ENCODE results near the gene MFSD2A.
"Not testable (repeated sequence)": the region's sequence is repeated elsewhere in the genome, so short reads cannot be mapped to it uniquely, and the experiment has no call there.

MFSD2A gene

DNA sequence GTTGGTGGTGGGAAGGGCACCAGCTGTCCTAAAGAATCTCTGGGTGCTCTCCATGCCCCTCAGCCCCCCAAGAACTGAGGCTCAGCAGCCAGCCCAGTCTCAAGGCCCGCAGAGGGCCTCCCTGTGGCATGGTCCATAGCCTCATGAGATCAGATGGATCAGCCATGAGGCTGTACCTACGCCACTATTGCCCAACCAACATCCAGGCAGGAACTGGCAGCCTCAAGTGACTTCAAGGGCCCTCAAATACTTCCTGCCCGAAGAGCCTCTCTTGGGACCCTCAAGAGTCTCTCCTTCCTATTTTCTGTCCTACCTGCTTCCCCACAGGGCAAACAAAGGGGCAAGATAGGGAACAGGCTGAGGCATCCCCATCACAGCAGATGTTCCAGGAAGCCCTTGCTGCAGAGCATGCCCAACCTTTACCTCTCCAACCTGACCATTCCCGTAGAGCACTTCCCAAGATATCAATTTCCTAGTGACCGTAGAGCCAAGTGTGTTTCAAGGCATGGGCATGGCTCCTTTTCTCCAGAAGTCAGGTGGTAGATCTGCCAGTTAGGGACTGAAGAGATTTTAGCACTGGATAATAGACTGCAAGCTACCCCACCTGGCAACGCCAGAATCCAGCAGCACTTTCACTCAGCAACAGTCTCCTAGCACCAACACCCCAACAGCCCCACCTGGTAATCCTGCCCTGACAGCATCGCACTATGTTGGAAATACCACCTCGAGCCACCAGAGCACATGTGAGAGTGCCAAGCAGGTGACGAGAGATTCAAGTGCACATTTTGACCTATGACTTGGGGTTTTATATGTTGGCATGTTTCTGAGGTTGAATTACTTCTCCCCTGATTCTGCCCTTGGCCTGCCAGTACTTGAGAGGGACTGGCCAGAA lies 13.7 kb upstream of the MFSD2A start:
- no peak for DNase-seq

DNA sequence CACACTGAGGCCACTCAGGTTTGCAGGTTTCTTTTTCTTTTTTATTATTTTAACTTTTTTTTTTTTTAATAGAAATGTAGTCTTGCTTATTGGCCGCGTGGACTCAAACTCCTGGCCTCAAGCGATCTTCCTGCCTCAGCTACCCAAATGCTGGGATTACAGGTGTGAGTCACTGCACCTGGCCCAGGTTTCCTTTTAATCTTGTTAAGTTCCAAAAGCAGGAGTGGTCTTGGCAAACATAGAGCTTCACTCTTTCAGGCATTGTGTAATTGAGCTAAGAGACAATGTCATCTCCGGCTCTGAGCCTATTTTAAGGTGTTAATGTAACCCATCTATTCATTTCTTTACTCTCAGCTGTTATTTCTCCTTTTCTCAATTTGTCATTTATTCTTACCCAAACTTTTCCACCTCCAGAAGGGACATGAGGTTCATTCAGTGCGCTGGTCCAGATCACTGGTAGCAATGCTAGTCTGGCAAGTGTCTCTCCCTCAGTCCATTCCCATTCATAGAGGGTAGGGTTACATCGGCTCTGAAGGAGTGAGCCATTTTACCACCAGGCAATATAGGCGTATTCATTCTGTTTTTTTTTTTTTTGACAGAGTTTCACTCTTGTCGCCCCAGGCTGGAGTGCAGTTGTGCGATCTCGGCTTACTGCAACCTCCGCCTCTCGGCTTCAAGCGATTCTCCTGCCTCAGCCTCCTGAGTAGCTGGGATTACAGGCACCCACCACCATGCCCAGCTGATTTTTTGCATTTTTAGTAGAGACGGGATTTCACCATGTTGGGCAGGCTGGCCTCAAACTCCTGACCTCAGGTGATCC lies 11.3 kb upstream of the MFSD2A start:
- DNase-seq = no peak

DNA sequence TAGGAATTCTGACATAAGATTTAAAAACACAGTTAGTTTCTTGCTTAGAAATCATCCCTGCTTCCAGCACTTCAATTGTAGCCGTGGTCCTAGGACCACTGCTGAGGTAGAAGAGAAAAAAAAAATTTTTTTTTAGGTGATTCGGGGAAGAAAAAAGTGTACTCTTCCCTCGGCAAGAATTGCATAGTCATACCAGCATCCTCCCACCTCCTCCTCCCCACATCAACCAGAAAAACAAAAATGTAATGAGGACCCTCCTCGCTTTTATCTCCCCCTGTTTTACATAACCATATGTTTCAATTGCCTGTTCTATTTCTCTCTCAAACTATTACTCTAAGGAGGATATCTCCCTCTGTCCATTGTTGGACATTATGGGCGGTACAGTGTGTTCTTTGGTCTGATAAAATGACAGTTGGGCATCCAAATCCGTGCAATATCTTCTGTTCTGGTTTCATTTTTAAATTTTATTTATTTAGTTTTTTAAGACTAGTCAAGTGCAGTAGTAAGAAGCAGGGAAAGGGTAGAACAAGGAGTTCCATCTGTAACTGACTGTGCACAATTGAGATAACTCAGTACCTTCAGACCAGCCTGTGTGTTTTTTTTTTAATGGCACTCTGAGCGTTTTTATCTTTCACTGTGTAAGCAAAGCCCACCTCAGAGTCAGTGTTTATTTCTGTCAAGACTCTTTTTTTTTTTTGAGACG lies 10.4 kb upstream of the MFSD2A start:
- DNase-seq = peak; percentile 69

DNA sequence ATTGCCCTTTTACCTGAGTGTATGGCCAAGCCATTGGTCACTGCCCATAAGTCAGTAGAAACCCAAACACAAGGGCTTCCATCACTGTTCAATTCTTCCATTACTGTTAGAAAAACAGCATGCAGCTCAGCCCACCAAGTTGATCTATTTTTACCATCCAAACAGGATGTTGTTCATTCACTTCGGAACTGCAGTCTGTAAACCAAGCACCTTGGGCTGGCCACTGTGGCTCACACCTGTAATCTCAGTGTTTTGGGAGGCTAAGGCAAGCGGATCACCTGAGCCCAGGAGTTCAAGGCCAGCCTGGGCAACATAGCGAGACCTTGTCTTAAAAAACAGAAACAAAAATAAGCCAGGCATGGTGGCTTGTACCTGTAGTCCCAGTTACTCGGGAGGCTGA lies 8.7 kb upstream of the MFSD2A start:
- DNase-seq = no peak

DNA sequence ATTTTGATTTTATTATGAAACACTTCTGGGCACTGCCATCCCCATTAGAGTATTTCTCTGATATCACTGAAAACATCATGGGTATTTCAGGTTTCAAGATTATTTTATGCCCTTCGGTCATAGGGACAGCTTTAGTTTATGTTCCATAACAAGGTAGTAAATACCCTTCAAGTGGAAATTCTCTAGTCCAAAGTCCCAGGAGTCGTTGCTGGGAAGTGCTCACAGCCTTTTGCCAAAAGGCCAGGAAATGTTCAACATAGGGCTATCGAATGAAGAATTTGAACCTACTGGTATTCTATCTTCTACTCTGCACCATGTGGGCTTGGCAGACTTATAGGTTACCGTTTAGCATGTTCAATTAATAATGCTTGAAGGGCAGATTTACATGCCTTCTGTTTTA lies 7.7 kb upstream of the MFSD2A start:
- no peak for DNase-seq

DNA sequence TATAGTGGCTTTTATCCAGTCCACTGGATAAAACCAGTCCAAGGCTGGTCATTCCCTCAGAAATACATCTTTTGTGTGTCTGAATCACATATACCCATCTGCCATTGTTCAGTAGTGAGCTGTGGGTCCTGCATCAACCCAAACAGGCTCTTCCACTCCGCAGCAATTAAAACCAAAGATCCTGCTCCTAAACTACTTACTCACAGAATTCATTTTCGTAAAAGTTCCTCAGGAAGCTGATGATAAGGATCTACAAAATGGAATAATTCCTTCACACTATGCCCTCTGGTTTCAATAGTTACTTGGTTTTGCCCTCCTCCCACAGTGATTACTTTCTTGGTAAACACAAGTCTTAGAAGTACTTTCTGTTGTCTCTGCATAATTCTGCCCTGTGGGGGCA lies 5.1 kb upstream of the MFSD2A start:
- DNase-seq = no peak

DNA sequence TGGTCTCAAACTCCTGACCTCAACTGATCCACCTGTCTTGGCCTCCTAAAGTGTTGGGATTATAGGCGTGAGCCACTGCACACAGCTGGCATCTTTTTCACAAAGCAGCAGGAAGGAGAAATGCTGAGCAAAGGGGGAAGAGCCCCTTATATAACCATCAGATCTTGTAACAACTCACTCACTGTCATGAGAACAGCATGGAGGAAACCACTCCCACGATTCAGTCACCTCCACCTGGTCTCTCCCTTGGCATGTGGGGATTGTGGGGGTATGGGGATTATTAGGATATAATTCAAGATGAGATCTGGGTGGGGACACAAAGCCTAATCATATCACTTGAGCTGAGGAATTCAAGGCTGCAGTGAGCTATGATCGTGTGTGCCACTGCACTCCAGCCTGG lies 3.0 kb upstream of the MFSD2A start:
- DNase-seq = no peak

DNA sequence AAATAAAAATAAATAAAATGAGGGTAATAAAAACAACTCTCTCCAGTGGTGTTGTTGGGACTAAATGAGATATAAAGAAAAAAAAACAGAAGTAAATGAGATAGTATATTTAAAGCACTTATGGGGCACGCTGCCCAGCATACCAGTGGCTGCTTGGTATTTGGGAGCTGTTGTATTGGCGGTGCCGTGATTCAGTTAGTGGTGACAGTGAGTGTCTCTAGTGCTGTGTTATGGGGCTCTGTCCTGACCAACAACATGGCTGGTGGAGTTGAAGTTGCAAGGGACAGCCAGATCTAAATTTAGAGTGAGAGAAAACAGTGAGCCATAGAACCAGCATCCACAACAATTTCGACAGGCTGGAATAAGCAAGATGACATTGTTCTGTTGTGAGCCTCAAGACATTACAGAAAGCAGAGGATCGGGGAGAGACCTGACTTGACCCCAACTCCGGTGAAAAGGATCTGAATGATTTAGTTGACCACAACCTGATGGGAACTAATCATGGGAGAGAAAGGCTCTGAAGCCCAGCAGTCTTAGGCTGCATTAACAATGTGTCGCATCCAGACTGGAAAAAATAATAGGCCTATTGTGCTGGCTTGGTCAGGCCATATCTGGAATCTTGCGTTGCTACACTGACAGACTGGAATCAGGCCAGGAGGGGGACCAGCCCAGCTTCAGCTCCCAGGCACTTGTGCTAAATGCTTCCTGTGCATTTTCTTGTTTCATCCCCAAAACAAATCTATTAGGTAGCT lies 2.4 kb upstream of the MFSD2A start:
- no peak for DNase-seq

DNA sequence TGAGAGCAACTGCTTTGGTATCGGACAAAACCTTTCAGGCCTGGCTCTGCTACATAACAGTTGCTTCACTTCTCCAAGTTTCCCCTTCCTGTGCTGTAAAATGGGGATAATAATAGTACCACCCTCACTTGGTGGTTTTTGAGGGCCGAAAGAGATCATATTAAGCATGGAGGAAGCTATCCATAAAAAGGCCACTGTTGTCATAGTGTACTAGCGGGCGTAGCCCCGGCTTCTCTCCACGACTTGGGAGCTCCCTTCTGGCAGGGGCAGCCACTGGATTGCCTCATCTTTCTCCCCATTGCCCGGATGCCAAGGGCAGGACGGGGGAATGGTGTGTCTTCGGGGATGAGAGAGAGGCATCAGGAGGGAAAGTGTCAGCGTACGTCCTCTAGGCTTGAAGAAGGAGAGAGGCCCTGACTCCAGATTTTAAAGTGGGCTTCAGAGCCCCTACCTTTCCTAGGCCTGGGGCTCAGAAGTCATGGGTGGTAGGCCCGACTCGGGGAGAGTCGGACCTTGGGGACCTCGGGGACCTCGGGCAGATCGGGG lies 548 bp upstream of the MFSD2A start:
- DNase-seq = no peak

DNA sequence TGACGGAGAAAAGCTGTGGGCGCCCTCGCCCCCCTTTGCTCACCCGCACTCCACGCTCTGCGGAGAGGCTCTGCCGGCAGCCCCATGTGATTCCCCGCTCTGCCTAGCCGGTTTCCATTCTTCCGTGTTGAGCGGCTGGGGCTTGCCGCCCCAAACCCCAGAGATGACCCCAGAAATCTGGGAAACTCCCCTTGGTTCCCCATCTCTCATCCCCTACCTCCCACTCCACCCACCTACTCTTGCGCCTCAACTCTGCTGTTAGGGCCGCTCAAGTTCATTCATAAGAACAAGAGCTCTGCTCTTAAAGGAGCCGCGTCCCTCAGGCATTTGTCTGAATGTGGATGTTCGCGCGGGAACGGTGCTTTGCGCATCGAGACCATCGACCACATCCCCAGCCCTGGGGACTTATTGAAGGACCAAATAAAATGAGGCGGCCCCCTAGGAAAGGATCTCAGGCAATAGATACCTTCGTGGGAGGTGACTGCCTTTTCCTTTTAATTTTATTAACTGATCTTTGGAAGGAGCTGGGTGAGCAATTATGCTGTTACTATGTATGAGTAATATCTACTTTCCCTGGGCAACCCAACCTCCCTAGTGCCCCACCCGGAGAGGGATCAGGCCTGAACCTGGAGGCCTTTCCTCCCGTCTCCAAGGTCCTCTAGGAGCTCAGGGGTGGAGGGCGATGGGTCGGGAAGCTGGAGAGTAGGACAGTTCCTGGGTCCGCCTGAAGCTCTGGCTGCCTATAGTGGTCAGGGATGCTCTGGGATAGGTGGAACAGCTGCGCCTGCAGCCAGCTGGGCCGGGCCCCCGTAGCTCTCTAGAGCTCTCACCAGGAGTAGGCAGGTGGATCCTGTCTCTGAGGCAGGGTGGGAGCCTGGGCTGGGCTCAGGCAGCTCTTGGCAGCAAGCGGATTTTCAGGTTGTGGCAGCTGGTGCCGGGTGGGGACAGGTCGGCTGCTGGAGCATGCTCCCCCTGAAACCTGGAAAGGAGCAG lies 898 bp downstream of the MFSD2A start:
- DNase-seq = peak; percentile 74

DNA sequence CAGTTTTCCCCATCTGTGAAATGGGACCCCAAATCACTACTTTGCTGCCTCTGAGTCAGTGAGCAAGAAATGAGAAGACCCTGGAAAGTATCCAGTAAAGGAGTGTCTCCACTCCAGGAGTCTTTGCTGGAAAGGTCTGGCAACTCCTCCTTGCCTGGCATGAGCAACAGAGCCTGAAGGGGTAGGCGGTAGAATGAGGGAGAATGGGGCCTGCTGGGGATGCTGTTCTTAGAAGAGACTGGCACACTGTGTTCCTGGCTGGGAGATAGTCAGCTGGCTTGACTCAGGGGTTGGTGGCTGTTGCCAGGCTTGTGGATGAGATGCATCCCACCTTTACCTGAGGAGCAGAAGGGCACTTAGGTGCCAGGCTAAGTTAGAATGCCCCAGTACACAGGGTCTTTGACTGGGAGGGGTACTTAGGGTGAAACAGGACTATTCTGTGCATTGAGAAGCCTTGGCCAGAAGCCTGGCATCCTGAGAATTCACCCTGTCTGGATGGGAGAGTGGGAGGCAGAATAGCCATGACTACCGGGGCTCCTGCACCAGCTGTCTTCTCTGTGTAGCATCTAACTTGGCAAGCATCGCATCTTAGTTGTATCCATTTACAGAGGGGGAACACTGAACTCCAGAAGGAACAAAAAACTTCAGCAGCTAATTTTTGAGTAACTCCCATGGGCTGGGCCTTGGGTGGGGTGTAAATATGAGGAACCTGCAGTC lies 2.5 kb downstream of the MFSD2A start:
- DNase-seq = no peak

DNA sequence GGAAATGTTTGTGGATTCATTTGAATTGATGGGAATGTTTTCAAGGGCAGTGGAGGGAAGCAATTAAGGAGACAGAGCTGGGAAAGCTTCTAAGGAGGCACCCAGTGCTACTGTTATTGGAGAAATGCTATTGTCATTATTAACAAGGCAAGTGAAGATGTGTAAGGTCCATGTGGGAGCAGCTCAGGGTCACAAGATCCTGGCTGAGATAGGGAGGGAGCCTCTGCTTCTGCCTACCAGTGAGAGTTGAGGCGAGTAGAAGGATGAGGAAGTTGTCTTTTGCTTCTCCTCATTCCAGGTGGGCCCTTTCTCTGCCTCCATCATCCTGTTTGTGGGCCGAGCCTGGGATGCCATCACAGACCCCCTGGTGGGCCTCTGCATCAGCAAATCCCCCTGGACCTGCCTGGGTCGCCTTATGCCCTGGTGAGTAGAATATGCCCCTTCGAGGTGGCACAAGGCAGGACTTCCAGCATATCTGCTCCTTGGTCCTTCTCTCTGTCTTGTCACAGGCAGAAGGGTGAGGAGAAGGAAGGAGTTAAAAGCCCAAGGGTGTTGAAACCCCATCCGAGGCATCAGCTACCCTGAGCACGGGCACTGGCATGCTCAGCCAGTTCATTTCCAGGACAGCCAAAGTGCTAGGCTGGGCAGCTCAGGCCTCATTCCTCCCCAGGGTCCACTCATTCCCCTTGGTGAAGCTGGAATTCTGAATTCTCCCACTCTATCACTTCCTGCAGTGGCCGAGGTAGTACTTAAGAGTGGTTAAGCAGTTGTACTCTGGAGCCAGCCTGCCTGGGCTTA lies 3.7 kb downstream of the MFSD2A start:
- DNase-seq = no peak

DNA sequence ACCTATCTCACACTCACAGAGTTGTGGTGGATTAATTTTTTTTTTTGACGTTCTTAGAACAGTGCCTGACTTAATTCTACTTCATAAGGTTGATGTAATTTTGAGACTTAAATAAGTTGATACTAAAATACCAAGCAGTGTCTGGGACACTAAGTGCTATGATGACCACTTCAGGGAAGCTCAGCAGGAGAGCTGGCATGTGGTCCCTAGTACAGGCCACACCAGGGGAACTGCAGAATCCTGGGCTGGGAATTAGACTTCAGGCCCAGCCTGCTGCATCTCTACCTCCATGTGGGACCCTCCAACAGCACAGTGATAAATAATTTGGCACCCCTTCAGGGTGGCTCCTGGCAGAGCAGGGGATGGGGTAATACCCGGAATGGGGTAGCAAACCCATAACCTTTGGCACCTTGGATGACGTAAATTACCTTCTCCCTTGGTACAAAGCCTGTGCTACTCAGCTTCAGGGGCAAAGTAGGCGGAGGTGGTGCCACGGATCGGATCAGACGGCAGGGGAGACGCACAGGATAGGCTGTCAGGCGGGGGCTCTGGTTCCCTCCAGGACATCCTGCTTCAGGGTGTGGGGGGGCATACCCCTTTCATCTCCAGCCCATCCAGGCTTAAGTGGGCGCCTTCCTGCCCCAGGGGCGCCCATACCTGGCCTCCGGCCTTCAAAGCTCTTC lies 4.8 kb downstream of the MFSD2A start:
- no peak for DNase-seq

DNA sequence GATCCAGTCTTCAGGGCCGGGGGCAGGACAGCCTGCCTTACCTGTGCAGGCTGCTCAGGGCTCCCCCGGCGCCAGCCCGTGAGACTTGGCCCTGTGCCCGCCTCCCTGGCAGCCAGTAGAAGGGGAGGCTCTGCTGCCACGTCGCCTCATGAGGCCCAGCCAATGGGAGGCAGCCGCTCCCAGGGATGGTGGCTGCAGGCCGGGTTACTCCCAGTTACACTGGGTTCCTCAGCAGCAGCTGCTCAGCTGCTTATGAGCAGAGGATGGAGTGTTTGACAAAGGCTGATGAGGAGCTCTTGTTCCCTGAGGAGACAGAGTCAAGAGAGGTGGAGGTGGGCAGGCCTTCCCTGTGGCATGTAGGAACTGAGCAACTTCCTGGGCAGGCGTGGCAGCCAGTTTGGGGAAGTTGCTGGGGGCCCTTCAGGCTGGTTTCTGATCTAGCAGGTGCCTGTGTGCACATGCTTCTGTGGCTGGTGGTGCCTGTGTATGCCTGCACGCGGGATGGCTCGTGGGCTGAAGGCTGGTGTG lies 5.5 kb downstream of the MFSD2A start:
- peak; percentile 93 for DNase-seq

DNA sequence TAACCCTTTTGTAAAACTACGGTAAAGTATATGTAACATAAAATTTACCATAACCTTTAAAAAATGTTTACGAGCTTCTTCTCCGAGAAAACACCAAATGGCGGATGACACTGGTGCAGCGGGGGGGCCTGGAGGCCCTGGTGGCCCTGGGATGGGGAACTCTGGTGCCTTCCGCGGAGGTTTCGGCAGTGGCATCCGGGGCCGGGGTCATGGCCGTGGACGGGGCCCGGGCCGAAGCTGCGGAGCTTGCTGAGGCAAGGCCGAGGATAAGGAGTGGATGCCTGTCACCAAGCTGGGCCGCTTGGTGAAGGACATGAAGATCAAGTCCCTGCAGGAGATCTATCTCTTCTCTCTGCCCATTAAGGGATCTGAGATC lies 7.5 kb downstream of the MFSD2A start:
- DNase-seq = no peak

DNA sequence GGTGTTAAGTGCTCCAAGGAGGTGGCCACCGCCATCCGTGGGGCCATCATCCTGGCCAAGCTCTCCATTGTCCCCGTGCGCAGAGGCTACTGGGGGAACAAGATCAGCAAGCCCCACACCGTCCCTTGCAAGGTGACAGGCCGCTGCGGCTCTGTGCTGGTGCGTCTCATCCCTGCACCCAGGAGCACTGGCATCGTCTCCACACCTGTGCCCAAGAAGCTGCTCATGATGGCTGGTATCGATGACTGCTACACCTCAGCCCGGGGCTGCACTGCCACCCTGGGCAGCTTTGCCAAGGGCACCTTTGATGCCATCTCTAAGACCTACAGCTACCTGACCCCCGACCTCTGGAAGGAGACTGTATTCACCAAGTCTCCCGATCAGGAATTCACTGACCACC lies 8.0 kb downstream of the MFSD2A start:
- not testable (repeated sequence) for DNase-seq

DNA sequence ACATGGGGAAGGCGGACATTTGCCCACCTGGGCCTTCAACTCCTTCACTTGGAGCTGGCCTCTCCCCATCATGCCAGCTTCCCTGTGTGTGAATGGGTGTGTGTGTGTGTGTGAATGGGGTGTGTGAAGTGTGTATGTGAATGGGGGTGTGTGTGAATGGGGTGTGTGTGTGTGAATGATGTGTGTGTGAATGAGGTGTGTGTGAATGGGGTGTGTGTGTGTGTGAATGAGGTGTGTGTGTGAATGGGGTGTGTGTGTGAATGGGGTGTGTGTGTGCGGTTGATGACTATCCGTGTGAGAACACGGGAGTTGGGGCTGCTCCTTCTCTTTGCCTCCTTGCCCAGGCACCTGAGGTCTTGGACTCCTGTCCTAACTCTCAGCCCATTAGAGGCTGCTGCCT lies 9.6 kb downstream of the MFSD2A start:
- no peak for DNase-seq

DNA sequence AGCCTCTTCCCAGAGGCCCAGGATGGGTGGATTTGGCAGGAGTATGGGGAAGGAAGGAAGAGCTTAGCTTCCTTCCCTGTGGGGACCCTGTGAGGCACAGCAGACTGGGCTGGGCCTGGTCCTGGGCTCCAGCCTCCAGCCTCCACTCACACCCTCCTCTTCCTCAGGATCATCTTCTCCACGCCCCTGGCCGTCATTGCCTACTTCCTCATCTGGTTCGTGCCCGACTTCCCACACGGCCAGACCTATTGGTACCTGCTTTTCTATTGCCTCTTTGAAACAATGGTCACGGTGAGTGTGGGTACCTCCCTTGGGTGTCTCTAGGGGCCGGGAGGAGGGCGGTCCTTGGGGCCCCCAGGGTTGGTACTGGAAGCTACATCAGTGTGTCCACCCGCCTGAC lies 10.1 kb downstream of the MFSD2A start:
- no peak for DNase-seq

DNA sequence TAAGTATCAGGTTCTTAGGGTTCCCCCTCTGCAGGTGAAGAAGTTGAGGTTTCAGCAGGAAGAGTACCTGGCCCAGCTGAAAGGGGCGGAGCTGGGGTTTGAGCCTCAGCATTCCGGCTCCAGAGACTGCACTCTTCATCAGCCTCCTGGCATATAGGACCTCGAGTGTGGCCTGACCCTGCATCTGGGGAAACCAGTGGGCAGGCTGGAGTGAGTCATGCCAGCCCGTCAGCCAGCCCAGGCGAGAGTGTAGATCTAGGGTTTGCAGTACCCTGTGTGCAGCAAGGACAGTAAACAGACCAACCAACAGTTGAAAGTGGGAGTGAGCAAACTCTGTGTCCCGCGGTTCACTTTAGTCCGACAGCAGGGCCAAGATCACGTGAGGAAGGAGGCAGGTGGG lies 14.1 kb downstream of the MFSD2A start:
- DNase-seq = no peak

All from hematopoietic multipotent progenitor cell treated with erythropoietin and hydrocortisone succinate and interleukin-3 and kit ligand, for 6 days (in vitro differentiated cells).